SJCRH30 (cell line): ENCODE results near the gene ERMN. TPM values are rescaled to one million over a fixed set of nuclear protein-coding genes. Genes with fewer than 3 reads are reported as not detected.
"Not testable (repeated sequence)": the region's sequence is repeated elsewhere in the genome, so short reads cannot be mapped to it uniquely, and the experiment has no call there.

ENCODE experiments used
- DNase-seq, 2 experiments: peaks; one replicate each; pipeline ENCODE4 v3.0.0-alpha.2; 2015 to 2020
- H3K27ac ChIP-seq: fragments of 250-450 bp; sonication (Bioruptor Pico); 2 replicates; pipeline ENCODE4 v1.5.1; 2020; ENCODE audit warnings: mild to moderate bottlenecking, moderate library complexity
- H3K27me3 ChIP-seq: fragments of 250-450 bp; sonication (Bioruptor Pico); 2 replicates; pipeline ENCODE4 v1.5.1; 2020; ENCODE audit warnings: mild to moderate bottlenecking, moderate library complexity
- H3K36me3 ChIP-seq: fragments of 250-450 bp; sonication (Bioruptor Pico); 2 replicates; pipeline ENCODE4 v1.5.1; 2020; ENCODE audit warnings: mild to moderate bottlenecking, moderate library complexity
- H3K4me1 ChIP-seq: fragments of 250-450 bp; sonication (Bioruptor Pico); 2 replicates; pipeline ENCODE4 v1.5.1; 2020; ENCODE audit warnings: mild to moderate bottlenecking, moderate library complexity
- H3K4me3 ChIP-seq: fragments of 250-450 bp; sonication (Bioruptor Pico); 2 replicates; pipeline ENCODE4 v1.5.1; 2020; ENCODE audit warnings: mild to moderate bottlenecking, moderate library complexity
- H3K9me3 ChIP-seq: fragments of 250-450 bp; sonication (Bioruptor Pico); replicated peaks from 2 replicates; pipeline ENCODE4 v1.5.1; 2020; ENCODE audit warnings: mild to moderate bottlenecking, moderate library complexity
- total RNA-seq: library from RNA; depleted of rRNA; stranded (reverse); fragments of >200 nt; shearing (Covaris generic); gene quantifications from 2 replicates; pipeline ENCODE4 v1.2.3, GENCODE V29; 2014; rRNA removed

ERMN gene
- total RNA-seq, 1 experiment from 2014 or later = not detected

DNA sequence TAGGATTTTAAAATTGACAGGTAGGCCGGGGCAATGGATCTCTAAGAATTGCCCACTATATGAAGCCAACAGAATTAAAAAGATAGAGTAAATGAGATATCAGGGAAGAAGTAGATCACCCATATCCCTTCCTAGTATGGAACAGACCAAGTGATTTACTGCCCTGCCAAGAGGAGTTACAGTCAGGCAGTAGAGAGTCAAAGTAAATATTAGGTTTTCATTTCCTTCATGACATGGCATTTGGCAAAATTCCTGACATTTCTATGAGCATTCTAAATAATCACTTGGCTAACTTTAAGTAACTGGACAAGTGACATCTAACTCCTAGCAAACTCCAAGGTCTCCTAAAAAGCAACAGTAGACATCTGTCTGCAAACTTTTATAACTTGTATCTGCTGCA lies 34.6 kb downstream of the ERMN start:
- DNase-seq = no peak

DNA sequence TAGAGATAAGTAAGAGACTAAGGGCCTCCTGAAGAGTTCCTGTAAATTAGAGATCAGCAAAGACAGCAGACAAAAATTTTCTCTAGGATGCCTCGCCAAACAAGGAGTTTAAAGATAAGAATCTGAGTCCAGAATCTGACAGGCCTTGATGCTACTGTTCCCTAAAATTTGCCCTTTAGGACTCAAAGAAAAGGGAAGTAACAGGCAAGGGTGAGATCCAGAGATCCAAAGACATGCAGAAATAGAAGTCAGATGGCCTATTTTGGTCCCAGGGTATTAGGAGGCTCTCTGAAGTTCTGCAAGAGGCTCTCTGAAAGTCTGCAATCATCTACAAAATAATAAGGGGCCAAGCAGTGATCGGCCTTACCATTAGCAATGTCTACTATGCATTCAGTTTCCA lies 35.1 kb downstream of the ERMN start:
- Histone ChIP-seq H3K9me3 (no peaks in the 10 kb centered on the region), H3K27me3 (no peaks in the 10 kb centered on the region), H3K4me3 (no peak overlapping the region), H3K4me1 (no peaks in the 10 kb centered on the region), H3K36me3 (no peaks in the 10 kb centered on the region), H3K27ac (no peak overlapping the region)
- no peak for DNase-seq

More for the DNA sequence above, 34.6 kb downstream of the ERMN start:
- no peaks in the 10 kb centered on the region for H3K4me1 ChIP-seq
- no peak overlapping the region for H3K4me3 ChIP-seq
- H3K27ac ChIP-seq = no peak overlapping the region
- H3K36me3 ChIP-seq = no peaks in the 10 kb centered on the region
- no peaks in the 10 kb centered on the region for H3K27me3 ChIP-seq
- no peaks in the 10 kb centered on the region for H3K9me3 ChIP-seq

DNA sequence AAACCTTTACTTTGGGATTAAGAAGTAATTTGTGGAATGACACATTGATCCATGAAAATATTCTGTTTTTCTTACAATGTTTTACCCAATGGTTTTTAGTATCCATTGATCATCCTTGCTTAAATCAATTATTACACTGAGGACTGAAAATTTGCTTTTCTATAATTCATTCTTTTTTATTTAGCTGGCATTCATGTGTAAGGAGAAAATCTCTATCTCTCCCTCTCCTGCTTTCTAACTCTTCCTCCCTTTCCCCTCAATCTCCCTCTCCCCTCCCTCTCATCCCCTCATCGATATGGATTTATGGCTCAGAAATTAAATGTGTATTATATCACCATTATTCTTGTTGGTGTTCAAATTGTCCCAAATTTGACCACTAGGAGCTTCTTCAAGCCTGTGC lies 38.5 kb downstream of the ERMN start:
- Histone ChIP-seq H3K9me3 (no peaks in the 10 kb centered on the region), H3K27ac (no peak overlapping the region), H3K27me3 (no peaks in the 10 kb centered on the region), H3K4me1 (no peaks in the 10 kb centered on the region), H3K36me3 (no peaks in the 10 kb centered on the region), H3K4me3 (no peak overlapping the region)
- DNase-seq = no peak

DNA sequence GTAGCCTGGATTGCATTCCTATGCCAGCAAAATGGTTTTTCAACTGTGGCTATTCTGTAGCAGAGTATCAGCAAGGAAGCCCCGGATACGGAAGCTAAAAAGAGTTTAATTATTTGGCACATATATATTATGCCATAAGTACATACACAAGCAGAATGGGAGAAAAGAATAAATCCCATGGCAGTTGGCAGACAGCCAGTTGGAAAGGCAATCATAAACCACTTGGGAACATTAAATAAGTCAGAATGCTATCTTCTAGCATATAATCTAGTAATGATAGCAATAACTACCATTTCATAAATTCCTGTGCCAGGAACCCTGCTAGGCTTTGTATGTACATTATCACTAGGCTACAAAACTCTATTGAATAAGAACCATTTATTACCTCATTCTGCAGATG lies 42.2 kb downstream of the ERMN start:
- DNase-seq = no peak
- Histone ChIP-seq H3K27me3 (no peaks in the 10 kb centered on the region), H3K9me3 (no peaks in the 10 kb centered on the region), H3K36me3 (no peaks in the 10 kb centered on the region), H3K4me3 (no peak overlapping the region), H3K27ac (no peak overlapping the region), H3K4me1 (no peaks in the 10 kb centered on the region)

DNA sequence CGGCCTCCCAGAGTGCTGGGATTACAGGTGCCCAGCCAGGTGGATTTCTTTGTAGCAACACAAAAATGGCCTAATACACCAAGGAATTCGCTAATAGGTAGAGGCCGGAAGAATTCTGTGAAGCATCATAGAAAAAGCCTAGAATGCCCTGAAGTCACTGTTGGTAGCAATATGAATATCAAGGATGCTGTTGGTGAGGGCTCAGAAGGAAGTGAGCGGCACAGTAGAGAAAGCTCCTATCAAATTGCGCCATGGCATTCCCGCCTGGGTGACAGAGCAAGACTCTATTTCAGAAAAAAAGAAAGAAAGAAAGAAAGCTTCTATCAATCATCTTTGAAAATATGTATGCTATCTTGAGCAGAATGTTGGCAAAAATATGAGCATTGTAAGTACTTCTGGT lies 44.3 kb downstream of the ERMN start:
- Histone ChIP-seq H3K36me3 (no peaks in the 10 kb centered on the region), H3K4me1 (no peaks in the 10 kb centered on the region), H3K4me3 (no peak overlapping the region), H3K9me3 (no peaks in the 10 kb centered on the region), H3K27ac (no peak overlapping the region), H3K27me3 (no peaks in the 10 kb centered on the region)
- DNase-seq = no peak

DNA sequence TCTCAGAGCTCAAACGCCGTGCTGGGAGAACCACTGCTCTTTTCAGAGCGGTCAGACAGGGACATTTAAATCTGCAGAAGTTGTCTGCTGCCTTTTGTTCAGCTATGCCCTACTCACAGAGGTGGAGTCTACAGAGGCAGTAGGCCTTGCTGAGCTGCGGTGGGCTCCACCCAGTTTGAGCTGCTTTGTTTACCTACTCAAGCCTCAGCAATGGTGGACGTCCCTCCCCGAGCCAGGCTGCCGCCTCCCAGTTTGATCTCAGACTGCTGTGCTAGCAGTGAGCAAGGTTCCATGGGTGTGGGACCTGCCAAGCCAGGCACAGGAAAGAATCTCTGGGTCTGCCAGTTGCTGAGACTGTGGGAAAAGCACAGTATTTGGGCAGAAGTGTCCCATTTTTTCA lies 46.3 kb downstream of the ERMN start:
- not testable (repeated sequence) for H3K4me3 ChIP-seq, H3K27me3 ChIP-seq, H3K9me3 ChIP-seq, H3K36me3 ChIP-seq, DNase-seq, H3K27ac ChIP-seq, H3K4me1 ChIP-seq

DNA sequence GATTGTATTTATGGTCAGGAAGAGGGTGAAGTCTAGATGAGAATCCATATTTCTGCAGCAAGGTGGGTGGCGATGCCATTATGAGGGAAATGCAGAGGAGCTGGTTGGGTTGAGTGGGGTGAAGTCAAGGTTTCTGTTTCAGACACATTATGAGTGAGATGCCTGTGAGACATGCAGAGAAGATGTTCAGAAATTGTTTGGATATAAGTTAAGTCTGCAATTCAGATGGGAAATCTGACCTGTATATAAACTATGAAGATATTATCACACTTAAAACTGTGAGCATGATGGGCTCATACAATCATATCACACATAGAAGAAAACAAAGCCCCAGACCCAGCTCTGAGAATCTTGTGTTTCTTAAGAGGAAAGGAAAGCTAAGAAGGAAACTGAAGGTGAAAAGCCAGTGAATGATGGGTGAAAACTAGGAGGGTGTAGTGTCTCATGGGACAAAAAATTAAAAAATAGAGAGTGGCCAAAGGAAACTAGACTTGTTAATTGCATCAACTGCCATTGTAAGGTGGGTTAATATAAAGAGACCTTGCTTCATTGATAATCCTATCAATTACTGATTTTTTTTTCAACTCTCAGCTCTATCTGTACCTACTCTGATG lies 53.9 kb downstream of the ERMN start:
- no peaks in the 10 kb centered on the region for H3K27me3 ChIP-seq
- H3K4me1 ChIP-seq = no peaks in the 10 kb centered on the region
- H3K4me3 ChIP-seq = no peak overlapping the region
- H3K27ac ChIP-seq = no peak overlapping the region
- H3K9me3 ChIP-seq = no peaks in the 10 kb centered on the region
- H3K36me3 ChIP-seq = no peaks in the 10 kb centered on the region
- DNase-seq = no peak

DNA sequence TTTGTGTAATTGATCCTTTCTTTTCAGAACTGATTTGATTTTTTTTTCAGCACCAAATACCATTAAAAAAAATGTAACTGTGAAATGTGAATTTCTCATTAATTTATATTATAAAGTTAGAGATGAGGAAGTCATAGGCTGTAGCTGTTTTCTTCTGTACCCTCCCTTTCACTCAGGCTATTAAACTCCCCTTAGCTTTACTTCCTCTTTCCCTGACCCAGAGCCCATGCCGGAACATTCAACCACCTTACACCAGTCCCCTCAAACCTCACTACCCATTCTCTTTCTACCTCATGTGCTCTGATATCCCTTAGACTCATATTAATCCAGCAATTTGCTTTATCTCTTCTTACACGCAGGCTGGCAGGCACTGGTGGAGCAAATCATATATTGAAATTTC lies 55.7 kb downstream of the ERMN start:
- Histone ChIP-seq H3K27ac (no peak overlapping the region), H3K27me3 (no peaks in the 10 kb centered on the region), H3K9me3 (no peaks in the 10 kb centered on the region), H3K4me3 (no peak overlapping the region), H3K4me1 (no peaks in the 10 kb centered on the region), H3K36me3 (no peaks in the 10 kb centered on the region)
- DNase-seq = no peak

DNA sequence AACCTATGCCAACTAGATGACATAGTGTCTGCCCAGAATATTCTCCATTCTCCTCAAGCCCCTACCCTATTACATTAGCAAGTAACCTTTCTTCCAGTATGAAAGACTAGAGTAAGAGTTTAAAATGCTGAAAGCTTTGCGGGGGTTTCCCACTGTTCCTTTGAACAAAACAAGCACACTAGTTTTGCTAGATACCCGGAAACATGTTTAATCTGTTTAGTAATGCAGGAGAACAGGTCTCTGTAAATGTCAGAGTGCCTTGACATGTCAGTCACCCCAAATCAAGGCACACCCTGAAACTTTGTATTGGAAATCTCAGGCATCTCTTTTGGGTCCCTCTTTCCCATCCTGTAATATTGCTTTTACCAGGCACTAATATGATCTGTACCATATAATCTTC lies 56.6 kb downstream of the ERMN start:
- Histone ChIP-seq H3K4me3 (no peak overlapping the region), H3K27me3 (no peaks in the 10 kb centered on the region), H3K36me3 (no peaks in the 10 kb centered on the region), H3K27ac (no peak overlapping the region), H3K9me3 (no peaks in the 10 kb centered on the region), H3K4me1 (no peaks in the 10 kb centered on the region)
- DNase-seq = no peak

Other genes starting within 250 kb of the ERMN start
- gene GALNT5, start 68.1 kb downstream of the ERMN start, total RNA-seq = 0.02 TPM in 1 of 2 replicates, not detected in the other
- gene CYTIP, start 118.3 kb upstream of the ERMN start, total RNA-seq = 0.71 and 0.81 TPM in 2 replicates